Endothelial cell of umbilical vein (primary cell): ENCODE measurements around the gene TMTC4. TPM values are rescaled to one million over a fixed set of nuclear protein-coding genes. Genes with fewer than 3 reads are reported as not detected.

ENCODE experiments used
- BruUV-seq: library from RNA; stranded (reverse); fragments of 400-500 nt; replicated peaks from 2 replicates; lab custom pipeline; 2021; lab: Mats Ljungman, UMichigan
- CTCF ChIA-PET: fragments of 300-600, 350-600 bp; sonication (Branson Sonifier 250); formaldehyde crosslinking; loops from one replicate; lab custom pipeline; 2021; ENCODE audit warnings: antibody characterized with exemption, inconsistent platforms; lab: Charles Lee
- POLR2A ChIA-PET: fragments of 300-600, 350-600 bp; sonication (Branson Sonifier 250); formaldehyde crosslinking; loops from one replicate; lab custom pipeline; 2021; ENCODE audit warnings: antibody characterized with exemption, inconsistent platforms; lab: Charles Lee
- DNase-seq: peaks from one replicate; pipeline ENCODE4 v3.0.0-alpha.2; 2011; ENCODE audit warnings: low read depth, low spot score
- FAIRE-seq: peaks from 2 replicates; lab custom pipeline; 2011; peaks lifted over from hg19 to GRCh38; lab: Jason Lieb, UNC
- H2AFZ ChIP-seq: 2 replicates; pipeline ENCODE4 v1.6.0; 2012; ENCODE audit warnings: low read depth, low read length, control low read depth, inconsistent platforms
- H3K27ac ChIP-seq: 2 replicates; pipeline ENCODE4 v1.5.1; 2011; ENCODE audit warnings: low read depth, mild to moderate bottlenecking, control low read depth, low read length, moderate library complexity; ENCODE audit not compliant: insufficient read depth
- H3K27me3 ChIP-seq, 2 experiments: 2 replicates each; pipeline versions ENCODE4 v1.6.0 to v1.6.1; 2011; ENCODE audit warnings: low read length in 2 of 2, mixed read lengths in 1 of 2; ENCODE audit not compliant: control insufficient read depth in 2 of 2, insufficient read depth in 2 of 2
- H3K36me3 ChIP-seq, 2 experiments: 2 replicates in 1 of 2; 3 replicates in 1 of 2; pipeline ENCODE4 v1.5.1; 2011; ENCODE audit warnings: low read length in 2 of 2, mild to moderate bottlenecking in 1 of 2, moderate library complexity in 1 of 2; ENCODE audit not compliant: control insufficient read depth in 2 of 2, insufficient read depth in 2 of 2; ENCODE audit errors: extremely low read depth in 1 of 2
- H3K4me1 ChIP-seq: 3 replicates; pipeline ENCODE4 v1.5.1; 2011; ENCODE audit warnings: mild to moderate bottlenecking, low read length; ENCODE audit not compliant: control insufficient read depth, insufficient read depth; ENCODE audit errors: extremely low read depth
- H3K4me2 ChIP-seq: 2 replicates; pipeline ENCODE4 v1.6.1; 2011; ENCODE audit warnings: low read length, control low read depth, mixed read lengths; ENCODE audit not compliant: insufficient read depth
- H3K4me3 ChIP-seq, 3 experiments: fragments of 200-600 bp in 1 of 3; sonication (generic), shearing (Covaris generic) in 1 of 3; replicated peaks in 1 of 3; 2 replicates each; pipeline ENCODE4 v1.5.1; 2011 to 2016; ENCODE audit warnings: control low read depth in 3 of 3, low read length in 3 of 3, mild to moderate bottlenecking in 2 of 3, inconsistent platforms in 1 of 3, low read depth in 1 of 3, moderate library complexity in 1 of 3; ENCODE audit not compliant: insufficient read depth in 1 of 3
- H3K79me2 ChIP-seq: 2 replicates; pipeline ENCODE4 v1.6.0; 2012; ENCODE audit warnings: low read length, inconsistent platforms; ENCODE audit not compliant: control insufficient read depth, insufficient read depth
- H3K9ac ChIP-seq: replicated peaks from 2 replicates; pipeline ENCODE3; 2011; ENCODE audit warnings: low read length, control low read depth; ENCODE audit not compliant: insufficient read depth; ENCODE audit errors: extremely low read depth
- H3K9me1 ChIP-seq: replicated peaks from 3 replicates; pipeline ENCODE4 v1.6.0; 2011; ENCODE audit warnings: mild to moderate bottlenecking, low read length; ENCODE audit not compliant: control insufficient read depth, insufficient read depth; ENCODE audit errors: extremely low read depth
- H3K9me3 ChIP-seq: replicated peaks from 2 replicates; pipeline ENCODE4 v1.5.1; 2012; ENCODE audit warnings: low read length, inconsistent platforms; ENCODE audit not compliant: control insufficient read depth, insufficient read depth
- H4K20me1 ChIP-seq: replicated peaks from 2 replicates; pipeline ENCODE3; 2011; ENCODE audit warnings: mild to moderate bottlenecking, low read length; ENCODE audit not compliant: control insufficient read depth, insufficient read depth; ENCODE audit errors: extremely low read depth
- CTCF ChIP-seq, 2 donors: IDR thresholded peaks; 1 replicate in 1 of 2; 2 replicates in 1 of 2; pipeline ENCODE4 v1.5.1; 2011; ENCODE audit warnings: low read length in 2 of 2, mild to moderate bottlenecking in 2 of 2, moderate library complexity in 2 of 2, control low read depth in 1 of 2, inconsistent platforms in 1 of 2, low read depth in 1 of 2; ENCODE audit not compliant: insufficient read depth in 1 of 2; ENCODE audit errors: extremely low read depth in 1 of 2
- EZH2 ChIP-seq: IDR thresholded peaks from 2 replicates; pipeline ENCODE4 v1.6.1; 2012; ENCODE audit warnings: borderline replicate concordance, low read depth, mild to moderate bottlenecking, moderate library complexity, low read length, inconsistent platforms; ENCODE audit not compliant: severe bottlenecking
- FOS ChIP-seq: IDR thresholded peaks from 2 replicates; pipeline ENCODE4 v1.6.1; 2011; ENCODE audit warnings: mild to moderate bottlenecking, low read length, moderate library complexity, borderline replicate concordance; ENCODE audit not compliant: insufficient read depth
- GATA2 ChIP-seq: IDR thresholded peaks from 2 replicates; pipeline ENCODE4 v1.7.0; 2011; ENCODE audit warnings: low read depth, mild to moderate bottlenecking, moderate library complexity, mixed read lengths, low read length; ENCODE audit not compliant: insufficient read length, insufficient read depth
- JUN ChIP-seq: IDR thresholded peaks from 2 replicates; pipeline ENCODE4 v1.6.1; 2011; ENCODE audit warnings: borderline replicate concordance, low read depth; ENCODE audit not compliant: insufficient read length, insufficient read depth
- MAX ChIP-seq: IDR thresholded peaks from 2 replicates; pipeline ENCODE4 v1.6.1; 2011; ENCODE audit not compliant: insufficient read depth, insufficient read length
- POLR2A ChIP-seq: IDR thresholded peaks from 2 replicates; pipeline ENCODE4 v1.6.1; 2012; ENCODE audit warnings: low read depth, mild to moderate bottlenecking, control low read depth, low read length
- POLR2AphosphoS5 ChIP-seq: IDR thresholded peaks from 2 replicates; pipeline ENCODE4 v1.6.1; 2012; ENCODE audit warnings: low read depth, mild to moderate bottlenecking, control low read depth, low read length, moderate library complexity; ENCODE audit not compliant: insufficient read depth
- dilution Hi-C: fragments of 300-500 bp; cut with MboI; formaldehyde crosslinking; loops from one replicate; pipeline ENCODE4 v1.15.0; 2019; ENCODE audit warnings: low sequenced_read_pairs; ENCODE audit not compliant: extremely low pct_ligation_motif_present
- intact Hi-C: fragments of 100-400 bp; cut with micrococcal nuclease; formaldehyde crosslinking; loops from one replicate; pipeline ENCODE4 v1.10.0; 2022
- polyA plus RNA-seq, 4 experiments: library from polyadenylated mRNA; depleted of rRNA in 3 of 4; stranded (reverse) in 3 of 4; unstranded in 1 of 4; fragments of >200 nt; gene quantifications; 2 replicates each; pipeline versions ENCODE4 v1.2.1 to v1.2.3, GENCODE V29; 2011 to 2012; ENCODE audit warnings: missing spikeins in 1 of 4
- total RNA-seq: library from RNA; stranded (reverse); gene quantifications from 2 replicates; pipeline ENCODE4 v1.2.3, GENCODE V29; 2021

Gene TMTC4
- total and polyA plus RNA-seq, 2 donors (not counting 3 experiments of a cell fraction or from before 2014, with no cell fraction given) = 24.6 to 31.9 TPM

- no peaks in the 10 kb centered on the region for H3K27me3 ChIP-seq
- H3K9me1 ChIP-seq = no peaks in the 10 kb centered on the region
- no peaks in the 10 kb centered on the region for H3K9me3 ChIP-seq
- CTCF ChIA-PET = no interaction called here
- no peaks in the 10 kb centered on the region for H4K20me1 ChIP-seq
- H3K36me3 ChIP-seq = no peaks in the 10 kb centered on the region
- H3K9ac ChIP-seq = no peak overlapping the region
- H3K79me2 ChIP-seq = no peaks in the 10 kb centered on the region
- H3K4me1 ChIP-seq = peaks cover 12% of the 10 kb centered on the region
- H3K4me3 ChIP-seq = no peak overlapping the region
- DNase-seq (no peak), FAIRE-seq (no peak)
- no peak overlapping the region for H3K4me2 ChIP-seq
- BruUV-seq = no TSS peak
- POLR2A ChIA-PET = interaction anchor here (0.6 kb wide), 1 partner anchor 34 kb away, joined by 3 read pairs; no protein-coding TSS in a partner anchor
- no peak overlapping the region for H2AFZ ChIP-seq
- dilution Hi-C loops (no loop called here), intact Hi-C loops (no loop called here)
- TF ChIP-seq CTCF (IDR thresholded peaks at IDR 0.05; ENCODE audit: extremely low read depth in 1 of 2, insufficient read depth in 1 of 2, low read depth in 1 of 2, low read length in 2 of 2) (no peak), JUN (no peak), POLR2AphosphoS5 (no peak), FOS (no peak), GATA2 (no peak), EZH2 (no peak), MAX (no peak), POLR2A (no peak)
- no peak overlapping the region for H3K27ac ChIP-seq
Observed at GRCh38 chr13:100613031-100613430, 61.6 kb downstream of the TMTC4 start.
